HepG2 (cell line): ENCODE results near the gene SDK2.

ENCODE experiments used
- CBFB ChIP-seq: sonication (generic); formaldehyde crosslinking; IDR thresholded peaks from 2 replicates; pipeline ENCODE4 v1.4.0; 2020; ENCODE audit warnings: missing genetic modification reagents
- CTCF ChIP-seq: sonication (generic); formaldehyde crosslinking; IDR thresholded peaks from 2 replicates; pipeline ENCODE4 v1.5.0; 2020; ENCODE audit warnings: mild to moderate bottlenecking, missing genetic modification reagents, moderate library complexity
- POLR2AphosphoS2 ChIP-seq: IDR thresholded peaks from 2 replicates; pipeline ENCODE4 v1.6.1; 2011; ENCODE audit warnings: low read depth, low read length, improper control_type of control experiment
- SUZ12 ChIP-seq: fragments of 150-350 bp; IDR thresholded peaks from 2 replicates; pipeline ENCODE4 v1.6.1; 2014; ENCODE audit warnings: low read depth, low read length
- TAF1 ChIP-seq: sonication (generic); formaldehyde crosslinking; IDR thresholded peaks from 2 replicates; pipeline ENCODE4 v1.4.0; 2020; ENCODE audit warnings: missing genetic modification reagents
- U2AF1 ChIP-seq: fragments of 200-400 bp; formaldehyde crosslinking; optimal IDR thresholded peaks from 2 replicates; pipeline ENCODE3; 2017; ENCODE audit warnings: mild to moderate bottlenecking, low read depth, low read length
- XRCC5 ChIP-seq: fragments of 200-400 bp; formaldehyde crosslinking; optimal IDR thresholded peaks from 2 replicates; pipeline ENCODE3; 2017; ENCODE audit warnings: mild to moderate bottlenecking, low read length
- ZNF331 ChIP-seq: sonication (generic); formaldehyde crosslinking; IDR thresholded peaks from 2 replicates; pipeline ENCODE4 v1.4.0; 2020; ENCODE audit warnings: missing genetic modification reagents

GRCh38 chr17:73600103-73600871 is 44.0 kb downstream of the SDK2 start:
- TF ChIP-seq XRCC5 (no peak), ZNF331 (CRISPR knock-in tag) (no peak), CTCF (CRISPR knock-in tag) (no peak), SUZ12 (no peak), POLR2AphosphoS2 (no peak), TAF1 (CRISPR knock-in tag) (no peak), CBFB (CRISPR knock-in tag) (no peak), U2AF1 (no peak)
